H9 (cell line): ENCODE measurements around the gene GET4. TPM values are rescaled to one million over a fixed set of nuclear protein-coding genes. Genes with fewer than 3 reads are reported as not detected.
A peak's percentile ranks its signal among the peaks of the same experiment; 100 is the strongest.

Source experiments
- DNase-seq: peaks from one replicate; pipeline ENCODE4 v3.0.0-alpha.2; 2017
- H2AFZ ChIP-seq: one replicate; pipeline ENCODE4 v1.6.1; 2013; ENCODE audit warnings: mild to moderate bottlenecking, low read length, control low read depth, moderate library complexity
- H2AK5ac ChIP-seq: 2 replicates; pipeline ENCODE4 v1.6.1; 2013; ENCODE audit warnings: low read length, control low read depth, mixed read lengths; ENCODE audit not compliant: insufficient read length
- H2BK120ac ChIP-seq: one replicate; pipeline ENCODE4 v1.6.1; 2013; ENCODE audit warnings: low read depth, mild to moderate bottlenecking, low read length, control low read depth, inconsistent platforms; ENCODE audit not compliant: poor library complexity, severe bottlenecking
- H2BK12ac ChIP-seq: 2 replicates; pipeline ENCODE4 v1.6.1; 2013; ENCODE audit warnings: low read length, control low read depth, mixed read lengths, low read depth; ENCODE audit not compliant: insufficient read length
- H2BK15ac ChIP-seq: 2 replicates; pipeline ENCODE4 v1.6.1; 2013; ENCODE audit warnings: low read depth, low read length, control low read depth
- H2BK20ac ChIP-seq: one replicate; pipeline ENCODE4 v1.6.1; 2013; ENCODE audit warnings: low read depth, mild to moderate bottlenecking, low read length, control low read depth, inconsistent platforms; ENCODE audit not compliant: poor library complexity, severe bottlenecking
- H2BK5ac ChIP-seq: 2 replicates; pipeline ENCODE4 v1.6.1; 2013; ENCODE audit warnings: low read length, control low read depth, mixed read lengths; ENCODE audit not compliant: insufficient read length
- H3K14ac ChIP-seq: 2 replicates; pipeline ENCODE4 v1.6.1; 2013; ENCODE audit warnings: low read length, control low read depth; ENCODE audit not compliant: insufficient read depth
- H3K18ac ChIP-seq: 2 replicates; pipeline ENCODE4 v1.6.1; 2013; ENCODE audit warnings: low read depth, mild to moderate bottlenecking, mixed read lengths, low read length, control low read depth; ENCODE audit not compliant: insufficient read length
- H3K23ac ChIP-seq: 2 replicates; pipeline ENCODE4 v1.6.1; 2013; ENCODE audit warnings: low read length, control low read depth, mixed read lengths, low read depth; ENCODE audit not compliant: insufficient read length
- H3K23me2 ChIP-seq: 2 replicates; pipeline ENCODE4 v1.6.1; 2013; ENCODE audit warnings: low read depth, mild to moderate bottlenecking, mixed read lengths, low read length, control low read depth; ENCODE audit not compliant: insufficient read length, poor library complexity, severe bottlenecking
- H3K27ac ChIP-seq: 2 replicates; pipeline ENCODE4 v1.5.1; 2013; ENCODE audit warnings: low read length, control low read depth, mixed read lengths, low read depth; ENCODE audit not compliant: insufficient read length
- H3K27me3 ChIP-seq: 2 replicates; pipeline ENCODE4 v1.6.1; 2013; ENCODE audit warnings: low read length, control low read depth, inconsistent platforms; ENCODE audit not compliant: insufficient read depth
- H3K4ac ChIP-seq: 2 replicates; pipeline ENCODE4 v1.6.1; 2013; ENCODE audit warnings: low read depth, mild to moderate bottlenecking, control low read depth, inconsistent platforms, low read length, moderate library complexity
- H3K4me1 ChIP-seq: 2 replicates; pipeline ENCODE4 v1.6.1; 2013; ENCODE audit warnings: low read length, control low read depth, inconsistent platforms; ENCODE audit not compliant: insufficient read depth
- H3K4me2 ChIP-seq: 2 replicates; pipeline ENCODE4 v1.6.1; 2013; ENCODE audit warnings: low read length, control low read depth, mixed read lengths; ENCODE audit not compliant: insufficient read length, insufficient read depth
- H3K56ac ChIP-seq: 2 replicates; pipeline ENCODE4 v1.6.1; 2013; ENCODE audit warnings: low read depth, mild to moderate bottlenecking, mixed read lengths, low read length, control low read depth; ENCODE audit not compliant: insufficient read length
- H3K79me1 ChIP-seq: 2 replicates; pipeline ENCODE4 v1.6.1; 2013; ENCODE audit warnings: low read depth, mild to moderate bottlenecking, moderate library complexity, low read length, control low read depth, inconsistent platforms; ENCODE audit not compliant: insufficient read depth, poor library complexity, severe bottlenecking
- H3K79me2 ChIP-seq: 2 replicates; pipeline ENCODE4 v1.6.1; 2013; ENCODE audit warnings: low read length, control low read depth, inconsistent platforms; ENCODE audit not compliant: insufficient read depth
- H3K9ac ChIP-seq: 2 replicates; pipeline ENCODE4 v1.6.1; 2013; ENCODE audit warnings: low read length, control low read depth, mixed read lengths; ENCODE audit not compliant: insufficient read length; ENCODE audit errors: extremely low read depth
- H3K9me3 ChIP-seq: one replicate; pipeline ENCODE4 v1.6.1; 2013; ENCODE audit warnings: low read depth, low read length, inconsistent platforms; ENCODE audit not compliant: control insufficient read depth
- H3T11ph ChIP-seq: one replicate; pipeline ENCODE4 v1.6.1; 2013; ENCODE audit warnings: mild to moderate bottlenecking, low read length, control low read depth, inconsistent platforms
- H4K20me1 ChIP-seq: one replicate; pipeline ENCODE4 v1.6.1; 2013; ENCODE audit not compliant: control insufficient read depth, insufficient read length, insufficient read depth
- H4K5ac ChIP-seq: 2 replicates; pipeline ENCODE4 v1.6.1; 2013; ENCODE audit warnings: low read depth, mild to moderate bottlenecking, mixed read lengths, low read length, control low read depth; ENCODE audit not compliant: insufficient read length
- H4K8ac ChIP-seq: replicated peaks from 2 replicates; pipeline ENCODE4 v1.6.1; 2013; ENCODE audit warnings: low read length, control low read depth, mixed read lengths, low read depth; ENCODE audit not compliant: insufficient read length
- H4K91ac ChIP-seq: 2 replicates; pipeline ENCODE4 v1.6.1; 2013; ENCODE audit warnings: low read depth, mild to moderate bottlenecking, moderate library complexity, mixed read lengths, low read length, control low read depth; ENCODE audit not compliant: insufficient read length
- H3K27ac Mint-ChIP-seq, 3 experiments: 2 replicates in 2 of 3; 3 replicates in 1 of 3; pipeline ENCODE4 v1.8.0; 2020 to 2021; ENCODE audit warnings: mixed read lengths in 3 of 3, mild to moderate bottlenecking in 1 of 3, moderate library complexity in 1 of 3
- H3K27me3 Mint-ChIP-seq: 2 replicates; pipeline ENCODE4 v1.8.0; 2021; ENCODE audit warnings: low read depth, mild to moderate bottlenecking, moderate library complexity, mixed read lengths
- H3K36me3 Mint-ChIP-seq, 3 experiments: 2 replicates in 2 of 3; 3 replicates in 1 of 3; pipeline ENCODE4 v1.8.0; 2020 to 2021; ENCODE audit warnings: low read depth in 3 of 3, mixed read lengths in 3 of 3; ENCODE audit not compliant: insufficient read depth in 1 of 3
- H3K4me1 Mint-ChIP-seq, 2 experiments: 2 replicates each; pipeline ENCODE4 v1.8.0; 2020; ENCODE audit warnings: mixed read lengths in 2 of 2
- H3K4me3 Mint-ChIP-seq, 2 experiments: 2 replicates in 1 of 2; 3 replicates in 1 of 2; pipeline ENCODE4 v1.8.0; 2020 to 2021; ENCODE audit warnings: mild to moderate bottlenecking in 2 of 2, mixed read lengths in 2 of 2, moderate library complexity in 1 of 2
- H3K9me3 Mint-ChIP-seq, 2 experiments: 2 replicates in 1 of 2; 3 replicates in 1 of 2; pipeline ENCODE4 v1.8.0; 2020; ENCODE audit warnings: mild to moderate bottlenecking in 2 of 2, mixed read lengths in 2 of 2, moderate library complexity in 1 of 2
- CTCF ChIP-seq: fragments of 200-600 bp; sonication (generic); conservative IDR thresholded peaks from 3 replicates; pipeline ENCODE4 v1.8.0; 2021; ENCODE audit warnings: antibody characterized with exemption, mild to moderate bottlenecking
- WGBS: extraction: QIAGEN DNeasy Blood & Tissue Kit; methylation state at CpG from one replicate; pipeline ENCODE4 v1.1.7; 2013; ENCODE audit warnings: missing lambda C conversion rate, low lambda C conversion rate, mixed read lengths; ENCODE audit not compliant: insufficient read length; ENCODE audit errors: extremely low coverage; 5-methylcytosine and 5-hydroxymethylcytosine counted together
- total RNA-seq: library from RNA; stranded (reverse); gene quantifications from 2 replicates; pipeline ENCODE4 v1.2.1, GENCODE V29; 2021

GET4 gene
- total RNA-seq, 1 experiment from 2014 or later = 70.2 TPM

DNA sequence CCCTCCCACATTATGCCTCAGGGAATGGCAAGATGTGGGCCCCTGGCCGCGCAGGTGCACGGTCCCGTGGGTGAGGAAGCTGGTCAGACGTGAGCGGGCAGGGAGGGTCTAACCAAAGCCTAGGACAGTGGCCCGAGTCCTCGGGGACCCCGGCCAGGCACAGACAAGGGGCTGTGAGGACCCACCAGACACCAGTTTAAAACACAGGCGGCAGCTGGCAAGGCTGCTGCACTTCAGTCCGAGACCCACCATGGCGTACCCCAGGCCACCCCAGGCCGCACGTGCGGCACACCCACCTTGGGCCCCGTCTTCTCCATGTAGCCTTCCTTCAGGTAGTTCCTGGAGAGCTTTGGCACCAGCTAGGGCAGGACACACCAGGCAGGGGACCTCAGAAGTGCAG is 23.5 kb downstream of the GET4 start:
- no peak overlapping the region for H3K4me2 ChIP-seq
- H2BK5ac ChIP-seq = no peak overlapping the region
- H3K23ac ChIP-seq = no peak overlapping the region
- H3K4me1 Mint-ChIP-seq = peaks cover 2 to 3% of the 10 kb centered on the region in 2 experiments; a peak in 1 of 4 replicates
- no CpG with 5 or more reads among the region's 16 CpGs for WGBS
- no peak overlapping the region for H2BK15ac ChIP-seq
- no peak overlapping the region for H2AFZ ChIP-seq
- no peak overlapping the region for H3K14ac ChIP-seq
- no peak overlapping the region for H4K91ac ChIP-seq
- H3K4me3 Mint-ChIP-seq = no peak overlapping the region
- no peak overlapping the region for H3K56ac ChIP-seq
- H3T11ph ChIP-seq = no peak overlapping the region
- no peaks in the 10 kb centered on the region for H3K79me1 ChIP-seq
- no peaks in the 10 kb centered on the region for H3K23me2 ChIP-seq
- no peak overlapping the region for H3K18ac ChIP-seq
- no peaks in the 10 kb centered on the region for H3K9me3 Mint-ChIP-seq
- no peaks in the 10 kb centered on the region for H4K20me1 ChIP-seq
- no peak overlapping the region for H3K9ac ChIP-seq
- no peak overlapping the region for H2BK12ac ChIP-seq
- H2BK120ac ChIP-seq = no peak overlapping the region
- H3K36me3 Mint-ChIP-seq = peaks cover 7 to 20% (median 20%) of the 10 kb centered on the region in 3 experiments; a peak in 6 of 7 replicates
- H3K4me1 ChIP-seq = no peaks in the 10 kb centered on the region
- H3K27ac Mint-ChIP-seq = peak overlapping the region in 1 of 3 experiments; percentile 44; a peak in 2 of 7 replicates
- H3K4ac ChIP-seq = no peak overlapping the region
- no peak overlapping the region for H3K27ac ChIP-seq
- no peaks in the 10 kb centered on the region for H3K27me3 ChIP-seq
- no peaks in the 10 kb centered on the region for H3K9me3 ChIP-seq
- peaks cover 6% of the 10 kb centered on the region for H3K27me3 Mint-ChIP-seq
- no peak overlapping the region for H2BK20ac ChIP-seq
- no peaks in the 10 kb centered on the region for H3K79me2 ChIP-seq
- no peak overlapping the region for H2AK5ac ChIP-seq
- TF ChIP-seq CTCF = no peak
- no peak overlapping the region for H4K5ac ChIP-seq
- DNase-seq = no peak
- no peak overlapping the region for H4K8ac ChIP-seq
